NCI-H128 (cell line): ENCODE results near the gene RPS8.
"Not testable (repeated sequence)": the region's sequence is repeated elsewhere in the genome, so short reads cannot be mapped to it uniquely, and the experiment has no call there.

ENCODE experiments used
- DNase-seq: peaks from one replicate; lab custom pipeline; 2025; ENCODE audit not compliant: unreplicated experiment; lab: John Stamatoyannopoulos, UW

Gene RPS8

DNA sequence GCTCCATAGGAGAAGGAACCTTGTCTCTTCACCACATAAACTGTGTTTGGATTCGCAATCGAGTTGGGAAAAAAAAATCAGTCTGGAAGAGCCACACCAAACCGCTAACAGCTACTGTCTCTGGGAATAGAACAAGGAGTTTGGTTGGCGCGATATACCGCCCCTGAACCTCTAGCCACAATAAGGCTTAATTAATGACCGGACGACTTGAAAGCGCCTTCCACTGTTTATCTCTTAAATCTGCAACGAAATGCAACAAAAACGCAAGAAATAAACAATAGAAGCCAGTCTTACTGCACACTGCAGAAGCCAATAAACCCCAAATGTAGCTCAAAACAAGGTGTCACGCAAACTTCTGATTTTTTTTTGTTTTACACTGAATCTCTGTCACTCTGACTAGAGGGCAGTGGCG lies 43.9 kb downstream of the RPS8 start:
- no peak for DNase-seq

DNA sequence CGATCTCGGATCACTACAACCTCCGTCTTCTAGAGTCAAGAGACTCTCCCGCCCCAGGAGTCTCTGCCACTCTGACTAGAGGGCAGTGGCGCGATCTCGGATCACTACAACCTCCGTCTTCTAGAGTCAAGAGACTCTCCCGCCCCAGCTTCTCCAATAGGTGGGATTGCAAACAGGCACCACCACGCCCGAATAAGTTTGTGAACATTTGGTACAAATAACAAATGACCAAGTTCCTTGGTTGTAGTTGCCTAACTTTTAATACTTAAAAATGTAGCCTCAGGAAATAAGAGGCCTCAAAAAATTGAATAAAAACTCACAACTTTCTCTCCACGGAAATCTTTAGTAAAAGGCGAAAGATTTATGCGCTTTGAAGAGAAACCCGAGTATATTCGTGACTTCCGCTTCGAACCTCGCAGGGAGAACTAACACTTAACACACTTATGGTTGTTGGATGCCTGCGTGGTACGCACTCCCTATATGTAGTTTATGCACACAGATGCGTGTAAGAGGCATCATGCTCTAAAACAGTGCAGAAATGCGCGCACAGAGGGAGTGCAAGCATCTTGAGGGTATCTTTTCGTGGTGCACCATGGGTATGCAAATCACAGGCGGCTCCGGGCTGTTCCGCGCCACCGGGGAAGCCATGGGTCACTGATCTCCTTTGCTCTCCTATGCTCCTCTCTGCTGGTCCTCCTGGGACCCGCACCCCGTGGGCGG lies 44.4 kb downstream of the RPS8 start:
- no peak for DNase-seq

DNA sequence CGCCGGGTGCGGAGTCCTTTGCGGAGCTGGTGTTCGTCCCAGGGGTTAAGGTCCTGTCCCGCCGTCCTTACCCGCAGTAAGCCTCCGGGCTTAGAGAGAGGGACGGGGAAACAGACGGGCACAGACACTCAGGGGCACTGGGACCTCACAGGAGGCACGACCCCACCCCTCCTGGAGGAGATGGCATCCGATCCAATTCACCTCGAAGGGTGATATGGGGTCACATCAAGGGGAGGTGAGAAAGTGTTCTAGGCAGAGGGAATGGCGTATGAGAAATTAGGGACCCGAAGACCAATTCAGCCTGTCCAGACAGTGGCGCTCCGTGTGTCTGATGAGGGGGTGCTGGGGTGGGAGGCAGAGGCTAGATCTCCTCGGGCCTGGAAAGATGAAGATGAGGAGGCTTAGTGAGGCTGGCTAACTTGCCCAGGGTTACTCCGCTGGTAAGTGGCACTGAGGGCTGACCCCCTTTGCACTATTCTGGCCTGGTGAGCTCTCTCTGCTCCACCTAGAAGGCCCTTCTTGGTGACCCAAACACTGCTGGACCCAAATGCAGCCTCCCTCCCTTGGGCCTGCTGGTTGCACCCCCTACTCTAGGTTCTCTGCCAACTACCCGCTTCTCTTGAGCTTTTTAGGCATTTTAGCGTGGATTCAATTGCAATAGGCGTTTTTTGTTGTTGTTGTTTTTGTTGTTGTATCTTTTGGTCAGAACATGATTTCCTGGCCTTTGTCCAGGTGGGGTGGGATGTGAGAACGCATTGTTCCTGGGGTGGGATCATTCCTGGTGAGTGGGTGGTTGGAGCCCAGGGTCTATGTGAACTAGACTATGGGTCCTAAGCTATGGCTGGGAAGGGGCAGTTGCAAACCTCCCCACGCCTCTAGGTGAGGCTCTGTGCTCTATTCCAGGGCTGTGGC lies 45.2 kb downstream of the RPS8 start:
- no peak for DNase-seq

DNA sequence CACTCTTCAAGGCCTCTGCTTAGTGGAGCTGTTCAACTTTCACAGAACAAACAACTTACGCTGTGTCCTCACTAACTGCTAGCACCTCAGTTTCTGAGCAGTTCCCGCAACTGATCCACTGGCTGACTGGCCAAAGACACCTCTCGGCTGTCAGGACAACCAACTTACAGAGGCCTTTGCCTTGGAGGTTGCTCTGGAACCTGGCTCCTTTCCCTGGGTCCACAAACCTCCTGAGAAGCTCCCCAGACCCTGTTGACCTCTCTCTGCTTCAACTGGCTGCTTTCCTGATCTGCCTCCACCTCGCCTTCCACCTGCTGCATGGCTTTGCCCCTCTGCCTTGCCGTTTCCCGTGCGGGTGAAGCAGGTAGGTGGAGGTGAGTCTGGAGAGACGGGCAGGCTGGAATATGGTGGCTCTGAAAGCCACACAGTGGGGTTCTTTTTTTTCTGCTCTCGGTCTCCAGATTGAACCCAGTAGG lies 45.9 kb downstream of the RPS8 start:
- no peak for DNase-seq

DNA sequence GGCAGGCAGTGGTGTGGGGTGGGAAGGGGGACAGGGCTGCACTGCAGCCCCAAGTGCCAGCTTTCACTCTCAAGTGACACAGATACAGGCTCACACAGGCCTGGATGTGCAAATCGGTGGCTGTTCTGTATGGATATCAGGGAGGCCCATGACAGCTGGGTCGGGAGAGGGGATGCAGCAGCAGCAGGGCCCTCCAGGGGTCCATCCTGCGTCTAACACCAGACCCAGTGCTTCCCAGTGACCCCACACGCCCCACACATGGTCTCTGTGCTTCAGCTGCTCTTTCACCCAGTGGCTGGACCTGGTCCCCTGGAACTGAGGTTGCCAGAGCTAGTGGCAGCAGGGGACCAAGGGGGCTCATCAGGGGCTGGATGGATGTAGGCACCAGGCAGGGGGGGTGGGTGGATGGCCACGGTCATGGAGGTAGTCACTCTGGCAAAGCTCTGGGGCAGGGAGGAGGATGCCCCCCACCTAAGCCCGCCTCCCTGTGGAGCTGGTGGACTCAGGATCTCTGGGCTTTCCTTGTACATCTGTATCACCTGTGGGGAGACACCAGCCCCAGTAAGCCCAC lies 46.9 kb downstream of the RPS8 start:
- no peak for DNase-seq

DNA sequence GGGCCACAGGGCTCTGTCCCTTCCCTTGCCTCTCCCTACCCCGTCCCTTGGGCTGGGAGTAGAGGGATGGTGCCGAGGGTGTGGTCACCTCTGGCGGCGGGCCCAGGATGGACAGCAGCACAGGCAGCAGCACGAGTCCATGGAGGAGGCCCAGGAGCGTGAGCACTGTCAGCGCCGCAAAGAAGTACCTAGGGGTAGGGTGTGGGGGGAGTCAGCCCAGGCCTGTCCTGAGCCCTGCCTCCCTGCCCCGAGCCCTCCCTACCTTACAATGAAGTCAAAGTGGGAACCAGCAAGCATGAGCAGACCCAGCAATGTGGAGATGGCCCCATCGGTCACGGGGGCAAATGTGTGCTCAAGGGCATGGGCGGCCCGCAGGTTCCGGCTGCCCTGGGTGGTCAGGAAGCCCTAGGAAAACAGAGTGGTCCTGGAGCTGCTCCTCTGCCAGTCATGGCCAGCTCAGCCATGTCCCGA lies 47.7 kb downstream of the RPS8 start:
- no peak for DNase-seq

DNA sequence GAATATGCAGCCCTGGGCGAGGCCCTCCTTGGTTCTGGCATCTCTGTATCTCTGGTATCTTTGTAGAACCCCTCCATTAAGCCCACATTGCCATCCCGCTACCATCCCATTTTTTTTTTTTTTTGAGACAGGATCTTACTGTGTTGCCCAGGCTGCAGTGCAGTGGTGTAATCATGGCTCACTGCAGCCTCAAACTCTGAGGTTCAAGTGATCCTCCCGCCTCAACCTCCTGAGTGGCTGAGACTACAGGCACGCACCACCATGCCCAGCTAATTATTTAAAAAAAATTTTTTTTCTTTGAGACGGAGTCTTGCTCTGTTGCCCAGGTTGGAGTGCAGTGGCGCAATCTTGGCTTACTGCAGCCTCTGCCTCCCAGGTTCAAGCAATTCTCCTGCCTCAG lies 49.1 kb downstream of the RPS8 start:
- DNase-seq: not testable (repeated sequence)

DNA sequence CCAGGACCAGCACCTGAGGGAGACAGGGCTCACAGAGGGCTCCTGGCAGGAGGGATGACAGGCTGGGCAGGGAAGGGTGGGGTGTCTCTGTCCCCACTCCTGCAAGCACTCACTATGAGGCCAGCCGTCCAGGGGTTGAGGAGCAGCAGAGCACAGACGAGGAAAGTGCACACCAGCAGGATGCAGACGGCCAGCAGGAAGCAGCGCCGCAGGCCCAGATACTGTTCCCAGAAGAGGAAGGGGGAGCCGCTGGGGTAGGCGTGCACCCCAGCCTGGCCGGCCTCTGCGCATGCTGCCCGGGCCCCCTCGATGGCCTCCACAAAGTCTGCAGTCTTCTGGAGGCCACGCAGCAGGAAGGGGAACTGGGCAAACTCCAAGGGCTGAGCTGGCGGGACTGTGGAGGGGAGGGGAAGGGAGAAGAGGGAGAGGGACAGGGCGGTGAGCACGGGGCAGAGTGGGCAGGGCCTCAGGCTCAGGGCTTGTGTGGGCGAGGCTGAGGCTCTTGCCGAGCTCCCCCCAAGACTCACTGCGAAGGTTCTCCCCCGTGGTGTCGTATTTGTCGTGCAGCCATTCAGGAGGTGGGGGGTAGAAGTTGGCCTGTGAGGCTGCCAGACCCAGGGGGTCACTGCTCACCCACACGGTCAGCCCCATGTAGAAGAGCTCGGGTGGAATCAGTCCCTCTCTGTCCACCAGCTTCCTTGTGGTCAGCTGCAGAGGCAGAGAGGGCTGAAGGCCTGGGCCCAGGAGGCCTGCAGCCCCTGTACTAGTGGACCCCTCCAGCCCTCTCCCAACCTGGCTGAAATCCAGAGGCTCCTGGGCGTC lies 51.2 kb downstream of the RPS8 start:
- no peak for DNase-seq

DNA sequence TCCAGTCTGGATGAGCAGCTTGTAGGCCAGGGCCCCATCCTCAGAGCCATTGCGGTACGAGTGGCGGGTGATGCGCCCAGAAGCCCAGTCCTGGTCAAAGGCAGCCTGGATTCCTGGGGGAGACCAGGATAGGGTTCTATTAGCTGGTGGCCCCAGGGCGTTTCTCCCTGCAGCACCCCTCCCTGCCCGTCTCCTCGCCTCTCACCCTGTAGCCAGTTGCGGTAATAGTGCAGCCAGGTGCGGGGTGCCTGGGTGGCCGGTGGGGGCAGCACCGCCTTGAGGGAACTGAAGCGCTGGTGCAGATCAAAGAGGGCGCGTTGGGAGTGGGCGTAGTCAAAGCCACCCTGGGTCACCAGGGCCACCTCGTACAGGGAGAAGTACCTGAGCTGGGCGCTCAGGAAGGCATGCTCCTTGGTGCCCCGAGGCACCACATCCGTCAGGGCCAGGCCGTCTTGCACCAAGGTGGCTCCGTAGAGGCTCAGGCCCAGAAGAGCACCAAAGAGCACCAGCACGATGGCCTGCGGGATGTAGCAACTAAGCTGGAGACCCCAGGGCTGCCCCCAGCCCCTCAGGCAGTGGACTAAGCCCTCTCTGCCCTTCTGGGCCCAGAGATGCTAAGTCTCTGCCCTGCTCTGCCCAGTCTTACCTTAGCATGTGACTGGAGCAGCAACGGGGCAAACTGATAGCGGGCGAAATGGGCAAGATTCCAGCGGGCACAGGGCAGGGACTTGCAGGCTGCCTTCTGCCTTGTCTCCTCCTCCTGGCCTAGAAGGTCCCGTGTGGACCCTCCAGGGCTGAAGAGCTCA lies 52.1 kb downstream of the RPS8 start:
- DNase-seq: no peak

DNA sequence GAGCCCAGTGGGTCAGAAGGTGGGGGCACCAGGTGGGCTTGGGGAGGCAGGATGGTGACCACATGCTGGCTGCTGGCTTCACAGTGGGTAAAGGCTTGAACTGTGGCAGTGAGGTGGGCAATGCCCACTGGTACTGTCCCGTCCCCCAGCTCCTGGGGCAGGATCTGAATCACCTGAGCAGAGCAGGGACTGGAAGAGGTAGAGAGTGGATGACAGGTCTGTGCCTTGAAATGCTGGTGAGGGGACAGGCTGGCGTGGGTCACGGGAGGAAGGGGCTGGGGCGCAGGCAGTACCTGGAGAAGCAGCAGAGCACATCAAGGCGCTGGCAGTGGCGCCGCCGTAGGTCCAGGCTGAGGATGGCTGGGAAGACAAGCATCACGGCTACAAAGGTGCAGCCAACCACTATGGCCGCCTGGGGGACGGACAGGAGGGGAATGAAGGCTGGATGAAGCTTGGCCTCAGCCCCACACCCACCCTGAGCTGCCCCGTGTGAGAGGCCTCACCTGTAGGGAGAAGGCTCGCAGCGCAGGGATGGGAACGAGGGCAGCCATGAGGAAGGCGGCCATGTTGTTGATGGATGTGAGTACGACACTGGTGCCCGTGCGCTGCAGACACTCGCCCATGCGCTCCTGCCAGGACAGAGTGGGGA lies 52.8 kb downstream of the RPS8 start:
- no peak for DNase-seq
